H9 (cell line): ENCODE measurements around the gene SHISAL2B. TPM values are rescaled to one million over a fixed set of nuclear protein-coding genes. Genes with fewer than 3 reads are reported as not detected.

ENCODE experiments used
- DNase-seq: peaks from one replicate; pipeline ENCODE4 v3.0.0-alpha.2; 2017
- H2AFZ ChIP-seq: one replicate; pipeline ENCODE4 v1.6.1; 2013; ENCODE audit warnings: mild to moderate bottlenecking, low read length, control low read depth, moderate library complexity
- H2AK5ac ChIP-seq: 2 replicates; pipeline ENCODE4 v1.6.1; 2013; ENCODE audit warnings: low read length, control low read depth, mixed read lengths; ENCODE audit not compliant: insufficient read length
- H2BK120ac ChIP-seq: one replicate; pipeline ENCODE4 v1.6.1; 2013; ENCODE audit warnings: low read depth, mild to moderate bottlenecking, low read length, control low read depth, inconsistent platforms; ENCODE audit not compliant: poor library complexity, severe bottlenecking
- H2BK12ac ChIP-seq: 2 replicates; pipeline ENCODE4 v1.6.1; 2013; ENCODE audit warnings: low read length, control low read depth, mixed read lengths, low read depth; ENCODE audit not compliant: insufficient read length
- H2BK15ac ChIP-seq: 2 replicates; pipeline ENCODE4 v1.6.1; 2013; ENCODE audit warnings: low read depth, low read length, control low read depth
- H2BK20ac ChIP-seq: one replicate; pipeline ENCODE4 v1.6.1; 2013; ENCODE audit warnings: low read depth, mild to moderate bottlenecking, low read length, control low read depth, inconsistent platforms; ENCODE audit not compliant: poor library complexity, severe bottlenecking
- H2BK5ac ChIP-seq: 2 replicates; pipeline ENCODE4 v1.6.1; 2013; ENCODE audit warnings: low read length, control low read depth, mixed read lengths; ENCODE audit not compliant: insufficient read length
- H3K14ac ChIP-seq: 2 replicates; pipeline ENCODE4 v1.6.1; 2013; ENCODE audit warnings: low read length, control low read depth; ENCODE audit not compliant: insufficient read depth
- H3K18ac ChIP-seq: 2 replicates; pipeline ENCODE4 v1.6.1; 2013; ENCODE audit warnings: low read depth, mild to moderate bottlenecking, mixed read lengths, low read length, control low read depth; ENCODE audit not compliant: insufficient read length
- H3K23ac ChIP-seq: 2 replicates; pipeline ENCODE4 v1.6.1; 2013; ENCODE audit warnings: low read length, control low read depth, mixed read lengths, low read depth; ENCODE audit not compliant: insufficient read length
- H3K23me2 ChIP-seq: 2 replicates; pipeline ENCODE4 v1.6.1; 2013; ENCODE audit warnings: low read depth, mild to moderate bottlenecking, mixed read lengths, low read length, control low read depth; ENCODE audit not compliant: insufficient read length, poor library complexity, severe bottlenecking
- H3K27ac ChIP-seq: 2 replicates; pipeline ENCODE4 v1.5.1; 2013; ENCODE audit warnings: low read length, control low read depth, mixed read lengths, low read depth; ENCODE audit not compliant: insufficient read length
- H3K27me3 ChIP-seq: 2 replicates; pipeline ENCODE4 v1.6.1; 2013; ENCODE audit warnings: low read length, control low read depth, inconsistent platforms; ENCODE audit not compliant: insufficient read depth
- H3K4ac ChIP-seq: 2 replicates; pipeline ENCODE4 v1.6.1; 2013; ENCODE audit warnings: low read depth, mild to moderate bottlenecking, control low read depth, inconsistent platforms, low read length, moderate library complexity
- H3K4me1 ChIP-seq: 2 replicates; pipeline ENCODE4 v1.6.1; 2013; ENCODE audit warnings: low read length, control low read depth, inconsistent platforms; ENCODE audit not compliant: insufficient read depth
- H3K4me2 ChIP-seq: 2 replicates; pipeline ENCODE4 v1.6.1; 2013; ENCODE audit warnings: low read length, control low read depth, mixed read lengths; ENCODE audit not compliant: insufficient read length, insufficient read depth
- H3K56ac ChIP-seq: 2 replicates; pipeline ENCODE4 v1.6.1; 2013; ENCODE audit warnings: low read depth, mild to moderate bottlenecking, mixed read lengths, low read length, control low read depth; ENCODE audit not compliant: insufficient read length
- H3K79me1 ChIP-seq: 2 replicates; pipeline ENCODE4 v1.6.1; 2013; ENCODE audit warnings: low read depth, mild to moderate bottlenecking, moderate library complexity, low read length, control low read depth, inconsistent platforms; ENCODE audit not compliant: insufficient read depth, poor library complexity, severe bottlenecking
- H3K79me2 ChIP-seq: 2 replicates; pipeline ENCODE4 v1.6.1; 2013; ENCODE audit warnings: low read length, control low read depth, inconsistent platforms; ENCODE audit not compliant: insufficient read depth
- H3K9ac ChIP-seq: 2 replicates; pipeline ENCODE4 v1.6.1; 2013; ENCODE audit warnings: low read length, control low read depth, mixed read lengths; ENCODE audit not compliant: insufficient read length; ENCODE audit errors: extremely low read depth
- H3K9me3 ChIP-seq: one replicate; pipeline ENCODE4 v1.6.1; 2013; ENCODE audit warnings: low read depth, low read length, inconsistent platforms; ENCODE audit not compliant: control insufficient read depth
- H3T11ph ChIP-seq: one replicate; pipeline ENCODE4 v1.6.1; 2013; ENCODE audit warnings: mild to moderate bottlenecking, low read length, control low read depth, inconsistent platforms
- H4K20me1 ChIP-seq: one replicate; pipeline ENCODE4 v1.6.1; 2013; ENCODE audit not compliant: control insufficient read depth, insufficient read length, insufficient read depth
- H4K5ac ChIP-seq: 2 replicates; pipeline ENCODE4 v1.6.1; 2013; ENCODE audit warnings: low read depth, mild to moderate bottlenecking, mixed read lengths, low read length, control low read depth; ENCODE audit not compliant: insufficient read length
- H4K8ac ChIP-seq: replicated peaks from 2 replicates; pipeline ENCODE4 v1.6.1; 2013; ENCODE audit warnings: low read length, control low read depth, mixed read lengths, low read depth; ENCODE audit not compliant: insufficient read length
- H4K91ac ChIP-seq: 2 replicates; pipeline ENCODE4 v1.6.1; 2013; ENCODE audit warnings: low read depth, mild to moderate bottlenecking, moderate library complexity, mixed read lengths, low read length, control low read depth; ENCODE audit not compliant: insufficient read length
- H3K27ac Mint-ChIP-seq, 3 experiments: 2 replicates in 2 of 3; 3 replicates in 1 of 3; pipeline ENCODE4 v1.8.0; 2020 to 2021; ENCODE audit warnings: mixed read lengths in 3 of 3, mild to moderate bottlenecking in 1 of 3, moderate library complexity in 1 of 3
- H3K27me3 Mint-ChIP-seq: 2 replicates; pipeline ENCODE4 v1.8.0; 2021; ENCODE audit warnings: low read depth, mild to moderate bottlenecking, moderate library complexity, mixed read lengths
- H3K36me3 Mint-ChIP-seq, 3 experiments: 2 replicates in 2 of 3; 3 replicates in 1 of 3; pipeline ENCODE4 v1.8.0; 2020 to 2021; ENCODE audit warnings: low read depth in 3 of 3, mixed read lengths in 3 of 3; ENCODE audit not compliant: insufficient read depth in 1 of 3
- H3K4me1 Mint-ChIP-seq, 2 experiments: 2 replicates each; pipeline ENCODE4 v1.8.0; 2020; ENCODE audit warnings: mixed read lengths in 2 of 2
- H3K4me3 Mint-ChIP-seq, 2 experiments: 2 replicates in 1 of 2; 3 replicates in 1 of 2; pipeline ENCODE4 v1.8.0; 2020 to 2021; ENCODE audit warnings: mild to moderate bottlenecking in 2 of 2, mixed read lengths in 2 of 2, moderate library complexity in 1 of 2
- H3K9me3 Mint-ChIP-seq, 2 experiments: 2 replicates in 1 of 2; 3 replicates in 1 of 2; pipeline ENCODE4 v1.8.0; 2020; ENCODE audit warnings: mild to moderate bottlenecking in 2 of 2, mixed read lengths in 2 of 2, moderate library complexity in 1 of 2
- CTCF ChIP-seq: fragments of 200-600 bp; sonication (generic); conservative IDR thresholded peaks from 3 replicates; pipeline ENCODE4 v1.8.0; 2021; ENCODE audit warnings: antibody characterized with exemption, mild to moderate bottlenecking
- WGBS: extraction: QIAGEN DNeasy Blood & Tissue Kit; methylation state at CpG from one replicate; pipeline ENCODE4 v1.1.7; 2013; ENCODE audit warnings: missing lambda C conversion rate, low lambda C conversion rate, mixed read lengths; ENCODE audit not compliant: insufficient read length; ENCODE audit errors: extremely low coverage; 5-methylcytosine and 5-hydroxymethylcytosine counted together
- total RNA-seq: library from RNA; stranded (reverse); gene quantifications from 2 replicates; pipeline ENCODE4 v1.2.1, GENCODE V29; 2021

SHISAL2B gene
- total RNA-seq, 1 experiment from 2014 or later = 5.0 TPM

- DNase-seq = no peak
- H4K20me1 ChIP-seq = no peaks in the 10 kb centered on the region
- no peaks in the 10 kb centered on the region for H3K79me2 ChIP-seq
- H2AK5ac ChIP-seq = no peak overlapping the region
- H3K14ac ChIP-seq = no peak overlapping the region
- Mint-ChIP-seq H3K4me1 (peaks cover 0 to 9% of the 10 kb centered on the region in 2 experiments; a peak in 3 of 4 replicates), H3K9me3 (no peaks in the 10 kb centered on the region), H3K27me3 (no peaks in the 10 kb centered on the region), H3K27ac (peak overlapping the region in 2 of 3 experiments; percentile 22 to 61; a peak in 2 of 7 replicates), H3K4me3 (no peak overlapping the region), H3K36me3 (peaks cover 2 to 22% (median 20%) of the 10 kb centered on the region in 3 experiments; a peak in 5 of 7 replicates)
- H3K23me2 ChIP-seq = no peaks in the 10 kb centered on the region
- no peak overlapping the region for H4K5ac ChIP-seq
- H2BK120ac ChIP-seq = no peak overlapping the region
- no peak overlapping the region for H3T11ph ChIP-seq
- H3K27me3 ChIP-seq = no peaks in the 10 kb centered on the region
- H4K8ac ChIP-seq = no peak overlapping the region
- no peak overlapping the region for H2BK12ac ChIP-seq
- H3K18ac ChIP-seq = no peak overlapping the region
- no peak overlapping the region for H4K91ac ChIP-seq
- H2AFZ ChIP-seq = no peak overlapping the region
- H3K4ac ChIP-seq = no peak overlapping the region
- peak overlapping the region; percentile 68 for H3K27ac ChIP-seq
- no peak overlapping the region for H2BK15ac ChIP-seq
- no peak for TF ChIP-seq CTCF
- H3K9me3 ChIP-seq = no peaks in the 10 kb centered on the region
- H3K4me2 ChIP-seq = no peak overlapping the region
- H2BK20ac ChIP-seq = no peak overlapping the region
- H3K79me1 ChIP-seq = no peaks in the 10 kb centered on the region
- no peak overlapping the region for H3K23ac ChIP-seq
- no peak overlapping the region for H3K9ac ChIP-seq
- no CpG with 5 or more reads among the region's 3 CpGs for WGBS
- H2BK5ac ChIP-seq = no peak overlapping the region
- no peak overlapping the region for H3K56ac ChIP-seq
- no peaks in the 10 kb centered on the region for H3K4me1 ChIP-seq
These were observed 32.3 kb downstream of the SHISAL2B start for GRCh38 chr5:64722588-64722987.
